Effector memory CD4-positive, alpha-beta T cell (primary cell): ENCODE measurements around the gene RRP9.

Experiments used
- DNase-seq, 3 donors: peaks; one replicate each; pipeline ENCODE4 v3.0.0-alpha.2; 2020
- H3K27ac ChIP-seq: 2 replicates; pipeline ENCODE4 v1.7.0; 2013; ENCODE audit warnings: mild to moderate bottlenecking, low read length, moderate library complexity; ENCODE audit not compliant: insufficient read depth, poor library complexity, severe bottlenecking
- H3K27me3 ChIP-seq: replicated peaks from 2 replicates; pipeline ENCODE4 v1.7.0; 2013; ENCODE audit warnings: mild to moderate bottlenecking, low read length; ENCODE audit not compliant: insufficient read depth, control insufficient read depth, poor library complexity, severe bottlenecking
- H3K36me3 ChIP-seq: 2 replicates; pipeline ENCODE4 v1.7.0; 2013; ENCODE audit warnings: mild to moderate bottlenecking, low read length, moderate library complexity; ENCODE audit not compliant: control insufficient read depth, insufficient read depth
- H3K4me1 ChIP-seq: 2 replicates; pipeline ENCODE4 v1.7.0; 2013; ENCODE audit warnings: low read length, mild to moderate bottlenecking; ENCODE audit not compliant: control insufficient read depth, insufficient read depth, poor library complexity, severe bottlenecking
- H3K4me3 ChIP-seq: 2 replicates; pipeline ENCODE4 v1.7.0; 2013; ENCODE audit warnings: low read length, low read depth, mild to moderate bottlenecking; ENCODE audit not compliant: insufficient read depth, poor library complexity, severe bottlenecking
- H3K9me3 ChIP-seq: 2 replicates; pipeline ENCODE4 v1.7.0; 2013; ENCODE audit warnings: mild to moderate bottlenecking, low read length, moderate library complexity; ENCODE audit not compliant: control insufficient read depth

Gene RRP9

GRCh38 chr3:51982838-51983577, 41.3 kb upstream of the RRP9 start, which contains the start of gene ACY1:
TSS of gene ACY1 (plus strand) at chr3:51983535. CDS start at chr3:51984065, 530 bp downstream.
- H3K4me1 ChIP-seq: peaks cover 11% of the 10 kb centered on the region
- no peaks in the 10 kb centered on the region for H3K27me3 ChIP-seq
- no peaks in the 10 kb centered on the region for H3K36me3 ChIP-seq
- no peaks in the 10 kb centered on the region for H3K9me3 ChIP-seq
- H3K4me3 ChIP-seq: peak within 1 kb of the TSS; percentile 61
- peak; percentile 61 to 68 (median 67) for DNase-seq
- H3K27ac ChIP-seq: peak within 1 kb of the TSS; percentile 71

- Histone ChIP-seq H3K27me3 (no peaks in the 10 kb centered on the region), H3K27ac (peak overlapping the region; percentile 71), H3K4me3 (peak overlapping the region; percentile 61), H3K9me3 (no peaks in the 10 kb centered on the region), H3K36me3 (no peaks in the 10 kb centered on the region), H3K4me1 (peaks cover 13% of the 10 kb centered on the region)
- DNase-seq: no peak
These were observed 40.7 kb upstream of the RRP9 start for GRCh38 chr3:51982352-51982837.

- Histone ChIP-seq H3K4me3 (no peak overlapping the region), H3K36me3 (no peaks in the 10 kb centered on the region), H3K27me3 (no peaks in the 10 kb centered on the region), H3K27ac (no peak overlapping the region), H3K4me1 (peaks cover 17% of the 10 kb centered on the region), H3K9me3 (no peaks in the 10 kb centered on the region)
- no peak for DNase-seq
These were observed 38.5 kb upstream of the RRP9 start for GRCh38 chr3:51980253-51980652.

GRCh38 chr3:51978143-51978502, 36.4 kb upstream of the RRP9 start:
- Histone ChIP-seq H3K4me1 (peaks cover 23% of the 10 kb centered on the region), H3K27ac (no peak overlapping the region), H3K9me3 (no peaks in the 10 kb centered on the region), H3K27me3 (no peaks in the 10 kb centered on the region), H3K36me3 (no peaks in the 10 kb centered on the region), H3K4me3 (no peak overlapping the region)
- DNase-seq: no peak

GRCh38 chr3:51977446-51978142, 35.9 kb upstream of the RRP9 start:
- Histone ChIP-seq H3K9me3 (no peaks in the 10 kb centered on the region), H3K4me1 (peaks cover 20% of the 10 kb centered on the region), H3K27ac (no peak overlapping the region), H3K27me3 (no peaks in the 10 kb centered on the region), H3K36me3 (no peaks in the 10 kb centered on the region), H3K4me3 (no peak overlapping the region)
- peak in 2 of 3 donors; percentile 22 to 27 for DNase-seq

GRCh38 chr3:51975852-51976549, 34.3 kb upstream of the RRP9 start:
- no peak for DNase-seq
- Histone ChIP-seq H3K4me1 (peaks cover 12% of the 10 kb centered on the region), H3K36me3 (no peaks in the 10 kb centered on the region), H3K4me3 (peak overlapping the region; percentile 94), H3K27ac (peak overlapping the region; percentile 64), H3K9me3 (no peaks in the 10 kb centered on the region), H3K27me3 (no peaks in the 10 kb centered on the region)

- Histone ChIP-seq H3K4me1 (peaks cover 12% of the 10 kb centered on the region), H3K9me3 (no peaks in the 10 kb centered on the region), H3K4me3 (peak within 1 kb of the TSS; percentile 94), H3K27me3 (no peaks in the 10 kb centered on the region), H3K36me3 (no peaks in the 10 kb centered on the region), H3K27ac (peak within 1 kb of the TSS; percentile 64)
- DNase-seq: peak; percentile 71 to 77 (median 71)
These were observed 33.5 kb upstream of the RRP9 start, which contains the start of gene ABHD14A for GRCh38 chr3:51974963-51975851. TSS of gene ABHD14A (plus strand) at chr3:51975064. CDS start at chr3:51975136, 72 bp downstream.

GRCh38 chr3:51974277-51974962, 32.7 kb upstream of the RRP9 start:
- H3K9me3 ChIP-seq: no peaks in the 10 kb centered on the region
- peak overlapping the region; percentile 64 for H3K27ac ChIP-seq
- H3K4me3 ChIP-seq: peak overlapping the region; percentile 94
- H3K27me3 ChIP-seq: no peaks in the 10 kb centered on the region
- H3K4me1 ChIP-seq: peaks cover 12% of the 10 kb centered on the region
- no peak for DNase-seq
- no peaks in the 10 kb centered on the region for H3K36me3 ChIP-seq

GRCh38 chr3:51971350-51971749, 29.6 kb upstream of the RRP9 start:
- Histone ChIP-seq H3K27ac (no peak overlapping the region), H3K36me3 (no peaks in the 10 kb centered on the region), H3K27me3 (no peaks in the 10 kb centered on the region), H3K4me1 (peaks cover 17% of the 10 kb centered on the region), H3K4me3 (no peak overlapping the region), H3K9me3 (no peaks in the 10 kb centered on the region)
- DNase-seq: no peak
